Tibial artery (tissue), 4 donors: ENCODE measurements around the gene SAFB2.

ENCODE experiments used
- DNase-seq, 2 donors: peaks; one replicate each; pipeline ENCODE4 v3.0.0-alpha.2; 2019
- H3K27ac ChIP-seq, 2 donors: fragments of 200-600 bp; sonication (generic) in 1 of 2; 1 replicate in 1 of 2; 2 replicates in 1 of 2; pipeline ENCODE4 v1.5.1; 2018 to 2019; ENCODE audit warnings: mild to moderate bottlenecking in 1 of 2
- H3K27me3 ChIP-seq, 2 donors: fragments of 200-600 bp; sonication (generic) in 1 of 2; one replicate each; pipeline versions ENCODE4 v1.5.1 to v1.6.0; 2016 to 2019
- H3K36me3 ChIP-seq, 3 donors: fragments of 200-600 bp; sonication (generic) in 2 of 3; one replicate each; pipeline ENCODE4 v1.5.1; 2016 to 2019; ENCODE audit warnings: mild to moderate bottlenecking in 2 of 3
- H3K4me1 ChIP-seq, 4 donors: fragments of 200-600 bp; sonication (generic) in 2 of 4; 1 replicate in 3 of 4; 2 replicates in 1 of 4; pipeline ENCODE4 v1.5.1; 2016 to 2019
- H3K4me3 ChIP-seq, 2 donors: fragments of 200-600 bp; sonication (generic) in 1 of 2; 1 replicate in 1 of 2; 2 replicates in 1 of 2; pipeline ENCODE4 v1.5.1; 2018 to 2019; ENCODE audit warnings: mild to moderate bottlenecking in 2 of 2
- H3K9me3 ChIP-seq, 3 donors: fragments of 200-600 bp; sonication (generic) in 1 of 3; one replicate each; pipeline ENCODE4 v1.5.1; 2016 to 2019
- CTCF ChIP-seq, 2 experiments: fragments of 200-600 bp in 1 of 2; fragments of 450-650 bp in 1 of 2; IDR thresholded peaks; one replicate each; pipeline ENCODE4 v1.5.1; 2017 to 2019; ENCODE audit warnings: antibody characterized with exemption in 2 of 2, mild to moderate bottlenecking in 1 of 2, moderate library complexity in 1 of 2
- intact Hi-C: fragments of 100-400 bp; cut with DNase I; formaldehyde crosslinking; loops from one replicate; pipeline ENCODE4 v1.15.0; 2023; ENCODE audit warnings: low total_unique reads

The SAFB2 gene

GRCh38 chr19:5579697-5580096 lies 42.9 kb downstream of the SAFB2 start:
- Histone ChIP-seq H3K27ac (no peak overlapping the region), H3K9me3 (no peaks in the 10 kb centered on the region), H3K4me1 (peaks cover 0 to 6% (median 4%) of the 10 kb centered on the region in 4 donors), H3K27me3 (no peaks in the 10 kb centered on the region), H3K36me3 (peaks cover 0 to 38% (median 0%) of the 10 kb centered on the region in 3 donors), H3K4me3 (no peak overlapping the region)
- no peak for TF ChIP-seq CTCF (IDR thresholded peaks at IDR 0.05)
- DNase-seq: no peak
- intact Hi-C loops: loop anchor here (5.0 kb wide), 1 partner anchor 532 kb away; no protein-coding TSS in a partner anchor

GRCh38 chr19:5579286-5579685 lies 43.3 kb downstream of the SAFB2 start:
- no peak for DNase-seq
- H3K4me1 ChIP-seq: peaks cover 0 to 6% (median 4%) of the 10 kb centered on the region in 4 donors
- no peak overlapping the region for H3K4me3 ChIP-seq
- TF ChIP-seq CTCF (IDR thresholded peaks at IDR 0.05): no peak
- H3K36me3 ChIP-seq: peaks cover 0 to 37% (median 0%) of the 10 kb centered on the region in 3 donors
- H3K27me3 ChIP-seq: no peaks in the 10 kb centered on the region
- H3K9me3 ChIP-seq: no peaks in the 10 kb centered on the region
- intact Hi-C loops: loop anchor here (5.0 kb wide), 1 partner anchor 532 kb away; no protein-coding TSS in a partner anchor
- no peak overlapping the region for H3K27ac ChIP-seq

GRCh38 chr19:5578097-5578846 lies 44.3 kb downstream of the SAFB2 start:
- no peak overlapping the region for H3K4me3 ChIP-seq
- peak; percentile 85 to 99 for TF ChIP-seq CTCF (IDR thresholded peaks at IDR 0.05)
- no peak for DNase-seq
- H3K36me3 ChIP-seq: peaks cover 0 to 28% (median 0%) of the 10 kb centered on the region in 3 donors
- H3K4me1 ChIP-seq: peaks cover 0 to 6% (median 4%) of the 10 kb centered on the region in 4 donors
- intact Hi-C loops: loop anchor here (5.0 kb wide), 1 partner anchor 531 kb away; no protein-coding TSS in a partner anchor
- H3K27ac ChIP-seq: no peak overlapping the region
- H3K27me3 ChIP-seq: no peaks in the 10 kb centered on the region
- no peaks in the 10 kb centered on the region for H3K9me3 ChIP-seq

GRCh38 chr19:5575590-5575989 lies 47.0 kb downstream of the SAFB2 start:
- intact Hi-C loops: loop anchor here (5.0 kb wide), 1 partner anchor 528 kb away; no protein-coding TSS in a partner anchor
- TF ChIP-seq CTCF (IDR thresholded peaks at IDR 0.05): no peak
- Histone ChIP-seq H3K4me3 (no peak overlapping the region), H3K27ac (no peak overlapping the region), H3K9me3 (no peaks in the 10 kb centered on the region), H3K27me3 (no peaks in the 10 kb centered on the region), H3K36me3 (peaks cover 0 to 9% (median 0%) of the 10 kb centered on the region in 3 donors), H3K4me1 (peaks cover 0 to 6% (median 4%) of the 10 kb centered on the region in 4 donors)
- DNase-seq: no peak

GRCh38 chr19:5572556-5573286 lies 49.9 kb downstream of the SAFB2 start:
- no peak for DNase-seq
- H3K4me1 ChIP-seq: peaks cover 0 to 5% (median under 1%) of the 10 kb centered on the region in 4 donors
- intact Hi-C loops: no loop called here

More at GRCh38 chr19:5572556-5573286, 49.9 kb downstream of the SAFB2 start:
- H3K36me3 ChIP-seq: no peaks in the 10 kb centered on the region
- H3K4me3 ChIP-seq: no peak overlapping the region
- H3K9me3 ChIP-seq: no peaks in the 10 kb centered on the region
- no peak for TF ChIP-seq CTCF (IDR thresholded peaks at IDR 0.05)
- no peak overlapping the region for H3K27ac ChIP-seq
- H3K27me3 ChIP-seq: peaks cover 0 to 13% of the 10 kb centered on the region in 2 donors
